ENCODE data around the gene CCL23. TPM values are rescaled to one million over a fixed set of nuclear protein-coding genes. Genes with fewer than 3 reads are reported as not detected.
"Not testable (repeated sequence)": the region's sequence is repeated elsewhere in the genome, so short reads cannot be mapped to it uniquely, and the experiment has no call there.

CCL23 gene
- total RNA-seq, 2 donors from 2014 or later = not detected

GRCh38 chr17:35995346-35995745, 22.4 kb downstream of the CCL23 start:
- not testable (repeated sequence) for H3K27ac Mint-ChIP-seq; ATAC-seq (replicated peaks); H3K36me3 Mint-ChIP-seq (ENCODE audit: low read depth); H3K4me1 Mint-ChIP-seq; H3K9me3 Mint-ChIP-seq; H3K4me3 Mint-ChIP-seq
- peaks cover 23% of the 10 kb centered on the region for H3K27me3 Mint-ChIP-seq

- Mint-ChIP-seq H3K4me3 (no peak overlapping the region), H3K27ac (no peak overlapping the region), H3K9me3 (peaks cover 4% of the 10 kb centered on the region), H3K4me1 (no peaks in the 10 kb centered on the region), H3K27me3 (peaks cover 12% of the 10 kb centered on the region), H3K36me3 (ENCODE audit: low read depth) (no peaks in the 10 kb centered on the region)
- no peak for ATAC-seq (replicated peaks)
Measured at GRCh38 chr17:35991075-35991474, 26.7 kb downstream of the CCL23 start.

GRCh38 chr17:35988164-35988563, 29.6 kb downstream of the CCL23 start:
- H3K36me3 Mint-ChIP-seq (ENCODE audit: low read depth) = no peaks in the 10 kb centered on the region
- no peaks in the 10 kb centered on the region for H3K4me1 Mint-ChIP-seq
- no peak for ATAC-seq (replicated peaks)
- H3K27ac Mint-ChIP-seq = no peak overlapping the region
- H3K4me3 Mint-ChIP-seq = no peak overlapping the region
- peaks cover 4% of the 10 kb centered on the region for H3K9me3 Mint-ChIP-seq
- peaks cover 12% of the 10 kb centered on the region for H3K27me3 Mint-ChIP-seq

GRCh38 chr17:35986643-35987042, 31.1 kb downstream of the CCL23 start, which contains the start of gene CCL14:
Gene CCL14, minus strand, starts transcription at chr17:35986729. Its CDS starts 80 bp downstream, at chr17:35986649.
- H3K36me3 Mint-ChIP-seq (ENCODE audit: low read depth) = no peaks in the 10 kb centered on the region
- no peak within 1 kb of the TSS for H3K27ac Mint-ChIP-seq
- H3K4me3 Mint-ChIP-seq = no peak within 1 kb of the TSS
- H3K4me1 Mint-ChIP-seq = no peaks in the 10 kb centered on the region
- ATAC-seq (replicated peaks) = no peak
- H3K9me3 Mint-ChIP-seq = peaks cover 4% of the 10 kb centered on the region
- H3K27me3 Mint-ChIP-seq = peaks cover 11% of the 10 kb centered on the region

GRCh38 chr17:35984140-35984539, 33.6 kb downstream of the CCL23 start:
- Mint-ChIP-seq H3K9me3 (no peaks in the 10 kb centered on the region), H3K36me3 (ENCODE audit: low read depth) (no peaks in the 10 kb centered on the region), H3K4me1 (no peaks in the 10 kb centered on the region), H3K4me3 (no peak overlapping the region), H3K27me3 (peaks cover 16% of the 10 kb centered on the region), H3K27ac (no peak overlapping the region)
- ATAC-seq (replicated peaks) = no peak

- Mint-ChIP-seq H3K27me3 (peaks cover 27% of the 10 kb centered on the region), H3K9me3 (no peaks in the 10 kb centered on the region), H3K4me3 (no peak overlapping the region), H3K36me3 (ENCODE audit: low read depth) (no peaks in the 10 kb centered on the region), H3K4me1 (no peaks in the 10 kb centered on the region), H3K27ac (no peak overlapping the region)
- no peak for ATAC-seq (replicated peaks)
Measured at GRCh38 chr17:35982409-35983191, 35.2 kb downstream of the CCL23 start.

GRCh38 chr17:35981908-35982330, 35.9 kb downstream of the CCL23 start:
- Mint-ChIP-seq H3K9me3 (no peaks in the 10 kb centered on the region), H3K4me1 (no peaks in the 10 kb centered on the region), H3K27ac (no peak overlapping the region), H3K4me3 (no peak overlapping the region), H3K36me3 (ENCODE audit: low read depth) (no peaks in the 10 kb centered on the region), H3K27me3 (peaks cover 27% of the 10 kb centered on the region)
- no peak for ATAC-seq (replicated peaks)

- ATAC-seq (replicated peaks) = no peak
- Mint-ChIP-seq H3K27ac (no peak within 1 kb of the TSS), H3K9me3 (no peaks in the 10 kb centered on the region), H3K4me3 (no peak within 1 kb of the TSS), H3K36me3 (ENCODE audit: low read depth) (no peaks in the 10 kb centered on the region), H3K27me3 (peaks cover 31% of the 10 kb centered on the region), H3K4me1 (no peaks in the 10 kb centered on the region)
Measured at GRCh38 chr17:35981246-35981645, 36.5 kb downstream of the CCL23 start, which contains the start of gene CCL16. Gene CCL16, minus strand, starts transcription at chr17:35981497. Its CDS starts 77 bp downstream, at chr17:35981420.

GRCh38 chr17:35978346-35978745, 39.4 kb downstream of the CCL23 start:
- Mint-ChIP-seq H3K4me3 (no peak overlapping the region), H3K27me3 (peaks cover 28% of the 10 kb centered on the region), H3K9me3 (no peaks in the 10 kb centered on the region), H3K27ac (peak overlapping the region; percentile 8), H3K36me3 (ENCODE audit: low read depth) (no peaks in the 10 kb centered on the region), H3K4me1 (no peaks in the 10 kb centered on the region)
- ATAC-seq (replicated peaks) = no peak

- no peak overlapping the region for H3K4me3 Mint-ChIP-seq
- no peaks in the 10 kb centered on the region for H3K36me3 Mint-ChIP-seq (ENCODE audit: low read depth)
- no peaks in the 10 kb centered on the region for H3K9me3 Mint-ChIP-seq
- ATAC-seq (replicated peaks) = no peak
- H3K27me3 Mint-ChIP-seq = peaks cover 24% of the 10 kb centered on the region
- no peaks in the 10 kb centered on the region for H3K4me1 Mint-ChIP-seq
- H3K27ac Mint-ChIP-seq = no peak overlapping the region
Measured at GRCh38 chr17:35977509-35977908, 40.3 kb downstream of the CCL23 start.

- H3K4me3 Mint-ChIP-seq = no peak overlapping the region
- H3K27me3 Mint-ChIP-seq = peaks cover 12% of the 10 kb centered on the region
- H3K27ac Mint-ChIP-seq = no peak overlapping the region
- H3K36me3 Mint-ChIP-seq (ENCODE audit: low read depth) = no peaks in the 10 kb centered on the region
- no peaks in the 10 kb centered on the region for H3K9me3 Mint-ChIP-seq
- no peak for ATAC-seq (replicated peaks)
- no peaks in the 10 kb centered on the region for H3K4me1 Mint-ChIP-seq
Measured at GRCh38 chr17:35973333-35974260, 44.2 kb downstream of the CCL23 start.

- Mint-ChIP-seq H3K27me3 (peaks cover 5% of the 10 kb centered on the region), H3K4me3 (no peak overlapping the region), H3K27ac (no peak overlapping the region), H3K36me3 (ENCODE audit: low read depth) (no peaks in the 10 kb centered on the region), H3K4me1 (no peaks in the 10 kb centered on the region), H3K9me3 (no peaks in the 10 kb centered on the region)
- no peak for ATAC-seq (replicated peaks)
Measured at GRCh38 chr17:35972945-35973332, 44.8 kb downstream of the CCL23 start.

GRCh38 chr17:35972535-35972934, 45.2 kb downstream of the CCL23 start:
- H3K9me3 Mint-ChIP-seq = no peaks in the 10 kb centered on the region
- no peaks in the 10 kb centered on the region for H3K4me1 Mint-ChIP-seq
- H3K36me3 Mint-ChIP-seq (ENCODE audit: low read depth) = no peaks in the 10 kb centered on the region
- no peak overlapping the region for H3K4me3 Mint-ChIP-seq
- no peak for ATAC-seq (replicated peaks)
- H3K27me3 Mint-ChIP-seq = peaks cover 4% of the 10 kb centered on the region
- no peak overlapping the region for H3K27ac Mint-ChIP-seq

- Mint-ChIP-seq H3K4me3 (no peak overlapping the region), H3K27ac (no peak overlapping the region), H3K9me3 (no peaks in the 10 kb centered on the region), H3K4me1 (no peaks in the 10 kb centered on the region), H3K27me3 (peaks cover 4% of the 10 kb centered on the region), H3K36me3 (ENCODE audit: low read depth) (no peaks in the 10 kb centered on the region)
- ATAC-seq (replicated peaks) = no peak
Measured at GRCh38 chr17:35972066-35972465, 45.7 kb downstream of the CCL23 start.

Measured in activated T-helper 17 cell treated with anti-CD3 and anti-CD28 coated beads, Interleukin-2, amount 50 U/mL, for 72 hours (primary cell).